ENCODE measurements around the gene GAP43.

DNA sequence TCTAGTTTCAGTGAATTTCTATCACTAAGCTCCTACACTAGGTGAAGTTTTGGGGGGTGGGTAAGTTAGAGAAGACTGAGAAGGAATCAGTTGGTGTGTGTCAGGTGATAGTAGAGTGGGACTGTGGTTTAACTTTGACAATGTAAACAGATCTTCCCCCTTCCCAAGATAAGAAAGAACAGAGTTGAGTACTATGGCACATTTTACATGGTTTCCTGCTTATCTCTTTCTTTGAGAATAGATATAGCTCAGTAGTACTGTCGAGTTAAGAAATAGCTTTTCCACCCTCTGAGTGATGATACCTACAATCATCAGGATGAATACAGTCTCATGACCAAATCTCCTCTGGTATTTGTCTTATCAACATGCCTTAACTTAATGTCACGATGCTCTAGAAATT lies 42.8 kb downstream of the GAP43 start:
- TF ChIP-seq SMC3 (IDR thresholded peaks at IDR 0.05; ENCODE audit: low read depth, low read length): no peak
- no peak for TF ChIP-seq BHLHE40 (IDR thresholded peaks at IDR 0.05; ENCODE audit: low read depth, low read length)
- no peak for TF ChIP-seq CHD1 (IDR thresholded peaks at IDR 0.05; ENCODE audit: low read depth, low read length)
- no peak for TF ChIP-seq RAD21 (IDR thresholded peaks at IDR 0.05; ENCODE audit: low read length)
- no peak for TF ChIP-seq POLR2A (IDR thresholded peaks at IDR 0.05; ENCODE audit: low read depth, low read length)
- TF ChIP-seq MAFK (IDR thresholded peaks at IDR 0.05; ENCODE audit: low read depth, low read length): no peak
- TF ChIP-seq, protein P1, sequence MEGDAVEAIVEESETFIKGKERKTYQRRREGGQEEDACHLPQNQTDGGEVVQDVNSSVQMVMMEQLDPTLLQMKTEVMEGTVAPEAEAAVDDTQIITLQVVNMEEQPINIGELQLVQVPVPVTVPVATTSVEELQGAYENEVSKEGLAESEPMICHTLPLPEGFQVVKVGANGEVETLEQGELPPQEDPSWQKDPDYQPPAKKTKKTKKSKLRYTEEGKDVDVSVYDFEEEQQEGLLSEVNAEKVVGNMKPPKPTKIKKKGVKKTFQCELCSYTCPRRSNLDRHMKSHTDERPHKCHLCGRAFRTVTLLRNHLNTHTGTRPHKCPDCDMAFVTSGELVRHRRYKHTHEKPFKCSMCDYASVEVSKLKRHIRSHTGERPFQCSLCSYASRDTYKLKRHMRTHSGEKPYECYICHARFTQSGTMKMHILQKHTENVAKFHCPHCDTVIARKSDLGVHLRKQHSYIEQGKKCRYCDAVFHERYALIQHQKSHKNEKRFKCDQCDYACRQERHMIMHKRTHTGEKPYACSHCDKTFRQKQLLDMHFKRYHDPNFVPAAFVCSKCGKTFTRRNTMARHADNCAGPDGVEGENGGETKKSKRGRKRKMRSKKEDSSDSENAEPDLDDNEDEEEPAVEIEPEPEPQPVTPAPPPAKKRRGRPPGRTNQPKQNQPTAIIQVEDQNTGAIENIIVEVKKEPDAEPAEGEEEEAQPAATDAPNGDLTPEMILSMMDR (conservative IDR thresholded peaks at IDR 0.05; ENCODE audit: low read depth, low read length): no peak
- TF ChIP-seq CEBPB (IDR thresholded peaks at IDR 0.05; ENCODE audit: low read depth, low read length): no peak
- TF ChIP-seq MXI1 (IDR thresholded peaks at IDR 0.05; ENCODE audit: borderline replicate concordance, low read depth, low read length): no peak
- TF ChIP-seq, protein P2, sequence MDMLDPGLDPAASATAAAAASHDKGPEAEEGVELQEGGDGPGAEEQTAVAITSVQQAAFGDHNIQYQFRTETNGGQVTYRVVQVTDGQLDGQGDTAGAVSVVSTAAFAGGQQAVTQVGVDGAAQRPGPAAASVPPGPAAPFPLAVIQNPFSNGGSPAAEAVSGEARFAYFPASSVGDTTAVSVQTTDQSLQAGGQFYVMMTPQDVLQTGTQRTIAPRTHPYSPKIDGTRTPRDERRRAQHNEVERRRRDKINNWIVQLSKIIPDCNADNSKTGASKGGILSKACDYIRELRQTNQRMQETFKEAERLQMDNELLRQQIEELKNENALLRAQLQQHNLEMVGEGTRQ (IDR thresholded peaks at IDR 0.05; ENCODE audit: low read depth, low read length): no peak
- TF ChIP-seq, protein P3, sequence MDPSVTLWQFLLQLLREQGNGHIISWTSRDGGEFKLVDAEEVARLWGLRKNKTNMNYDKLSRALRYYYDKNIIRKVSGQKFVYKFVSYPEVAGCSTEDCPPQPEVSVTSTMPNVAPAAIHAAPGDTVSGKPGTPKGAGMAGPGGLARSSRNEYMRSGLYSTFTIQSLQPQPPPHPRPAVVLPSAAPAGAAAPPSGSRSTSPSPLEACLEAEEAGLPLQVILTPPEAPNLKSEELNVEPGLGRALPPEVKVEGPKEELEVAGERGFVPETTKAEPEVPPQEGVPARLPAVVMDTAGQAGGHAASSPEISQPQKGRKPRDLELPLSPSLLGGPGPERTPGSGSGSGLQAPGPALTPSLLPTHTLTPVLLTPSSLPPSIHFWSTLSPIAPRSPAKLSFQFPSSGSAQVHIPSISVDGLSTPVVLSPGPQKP (IDR thresholded peaks at IDR 0.05; ENCODE audit: borderline replicate concordance, low read depth, low read length): no peak
